HepG2 (cell line): Measurements from ENCODE around the gene AOX1. TPM values are rescaled to one million over a fixed set of nuclear protein-coding genes. Genes with fewer than 3 reads are reported as not detected.
A peak's percentile ranks its signal among the peaks of the same experiment; 100 is the strongest.

Source experiments
- CEBPB ChIP-seq: IDR thresholded peaks from 2 replicates; pipeline ENCODE4 v1.6.1; 2011; ENCODE audit warnings: low read depth, low read length, improper control_type of control experiment, borderline replicate concordance
- CEBPG ChIP-seq: IDR thresholded peaks from 2 replicates; pipeline ENCODE4 v1.6.1; 2016
- GABPB1 ChIP-seq: IDR thresholded peaks from 2 replicates; pipeline ENCODE4 v1.6.1; 2016; ENCODE audit warnings: mild to moderate bottlenecking, missing genetic modification reagents, moderate library complexity, missing compliant biosample characterization
- GATAD2A ChIP-seq: IDR thresholded peaks from 2 replicates; pipeline ENCODE4 v1.6.1; 2016
- GMEB1 ChIP-seq: sonication (generic); formaldehyde crosslinking; IDR thresholded peaks from 2 replicates; pipeline ENCODE4 v1.5.1; 2020; ENCODE audit warnings: missing genetic modification reagents, mild to moderate bottlenecking, borderline replicate concordance
- HNF1A ChIP-seq, 2 experiments: sonication (generic) in 1 of 2; formaldehyde crosslinking in 1 of 2; IDR thresholded peaks; 2 replicates each; pipeline versions ENCODE4 v1.4.0 to v1.6.1; 2016 to 2020; ENCODE audit warnings: borderline replicate concordance in 1 of 2, low read depth in 1 of 2, mild to moderate bottlenecking in 1 of 2, missing genetic modification reagents in 1 of 2
- HNRNPUL1 ChIP-seq: fragments of 200-400 bp; formaldehyde crosslinking; IDR thresholded peaks from 2 replicates; pipeline ENCODE4 v1.6.1; 2017; ENCODE audit warnings: low read depth, mild to moderate bottlenecking, low read length, moderate library complexity
- HOXA3 ChIP-seq: sonication (generic); formaldehyde crosslinking; IDR thresholded peaks from 2 replicates; pipeline ENCODE4 v1.5.0; 2020; ENCODE audit warnings: missing genetic modification reagents
- KDM1A ChIP-seq: IDR thresholded peaks from 2 replicates; pipeline ENCODE4 v1.6.1; 2016; ENCODE audit warnings: missing compliant biosample characterization
- NFYC ChIP-seq: IDR thresholded peaks from 2 replicates; pipeline ENCODE4 v1.6.1; 2016; ENCODE audit warnings: missing genetic modification reagents, missing compliant biosample characterization
- NR2F2 ChIP-seq: IDR thresholded peaks from 2 replicates; pipeline ENCODE4 v1.6.1; 2012; ENCODE audit warnings: low read depth, inconsistent platforms, borderline replicate concordance
- RFXAP ChIP-seq: sonication (generic); formaldehyde crosslinking; IDR thresholded peaks from 2 replicates; pipeline ENCODE4 v1.4.0; 2020; ENCODE audit warnings: missing genetic modification reagents, borderline replicate concordance
- SIX1 ChIP-seq: sonication (generic); formaldehyde crosslinking; IDR thresholded peaks from 2 replicates; pipeline ENCODE4 v1.4.0; 2020; ENCODE audit warnings: missing genetic modification reagents, borderline replicate concordance
- SKI ChIP-seq: fragments of 450-650 bp; IDR thresholded peaks from one replicate; pipeline ENCODE4 v1.6.1; 2018; ENCODE audit warnings: mild to moderate bottlenecking; ENCODE audit not compliant: partially characterized antibody
- SOX6 ChIP-seq, 2 experiments: fragments of 450-650 bp in 1 of 2; sonication (generic) in 1 of 2; formaldehyde crosslinking in 1 of 2; IDR thresholded peaks; 2 replicates each; pipeline versions ENCODE4 v1.4.0 to v1.6.1; 2017 to 2020; ENCODE audit warnings: antibody characterized with exemption in 1 of 2, mild to moderate bottlenecking in 1 of 2, missing genetic modification reagents in 1 of 2
- TARDBP ChIP-seq: sonication (generic); formaldehyde crosslinking; IDR thresholded peaks from 2 replicates; pipeline ENCODE4 v1.8.0; 2022; ENCODE audit warnings: mild to moderate bottlenecking, missing genetic modification reagents
- TP53 ChIP-seq: sonication (generic); formaldehyde crosslinking; conservative IDR thresholded peaks from 2 replicates; pipeline ENCODE4 v1.4.0; 2020; ENCODE audit warnings: missing genetic modification reagents
- ZNF33A ChIP-seq: sonication (generic); formaldehyde crosslinking; IDR thresholded peaks from 2 replicates; pipeline ENCODE4 v1.5.1; 2020; ENCODE audit warnings: missing genetic modification reagents, mild to moderate bottlenecking, moderate library complexity, borderline replicate concordance
- ZNF44 ChIP-seq: sonication (generic); formaldehyde crosslinking; IDR thresholded peaks from 2 replicates; pipeline ENCODE4 v1.5.1; 2020; ENCODE audit warnings: mild to moderate bottlenecking, missing genetic modification reagents
- ZNF503 ChIP-seq: sonication (generic); formaldehyde crosslinking; IDR thresholded peaks from 2 replicates; pipeline ENCODE4 v1.4.0; 2020; ENCODE audit warnings: missing genetic modification reagents
- ZNF572 ChIP-seq: sonication (generic); formaldehyde crosslinking; IDR thresholded peaks from 2 replicates; pipeline ENCODE4 v1.5.1; 2020; ENCODE audit warnings: mild to moderate bottlenecking, missing genetic modification reagents
- ZNF737 ChIP-seq: sonication (generic); formaldehyde crosslinking; IDR thresholded peaks from 2 replicates; pipeline ENCODE4 v1.5.0; 2020; ENCODE audit warnings: missing genetic modification reagents, mild to moderate bottlenecking, borderline replicate concordance
- ZNF776 ChIP-seq: sonication (generic); formaldehyde crosslinking; IDR thresholded peaks from 2 replicates; pipeline ENCODE4 v1.4.0; 2020; ENCODE audit warnings: mild to moderate bottlenecking, missing genetic modification reagents
- polyA plus RNA-seq, 8 experiments: library from polyadenylated mRNA; depleted of rRNA in 3 of 8; stranded (reverse) in 7 of 8; unstranded in 1 of 8; fragments of >200 nt; fragmentation: Illumina TruSeq in 4 of 8; extraction: Trizol in 4 of 8; gene quantifications; 2 replicates each; pipeline versions ENCODE4 v1.2.1 to v1.2.3, GENCODE V29; 2011 to 2016; ENCODE audit warnings: low read depth in 4 of 8, missing spikeins in 1 of 8, mixed read lengths in 1 of 8; ENCODE audit not compliant: insufficient read depth in 1 of 8
- total RNA-seq, 5 experiments: library from RNA; depleted of rRNA; stranded (reverse); fragments of >200 nt; fragmentation: Illumina TruSeq; extraction: Trizol; gene quantifications; 2 replicates each; pipeline ENCODE4 v1.2.3, GENCODE V29; 2016; ENCODE audit warnings: low read depth in 1 of 5

Gene AOX1
- total and polyA plus RNA-seq, 2 of the 13 experiments (the other 11 are each of a cell fraction or from before 2014, with no cell fraction given): 9.2 to 18.0 TPM

GRCh38 chr2:200603972-200604371 lies 18.2 kb downstream of the AOX1 start (continued):
- TF ChIP-seq HOXA3 (CRISPR knock-in tag) (no peak), ZNF33A (no peak), TP53 (CRISPR knock-in tag) (no peak), GABPB1 (CRISPR knock-in tag) (no peak), NR2F2 (no peak), ZNF44 (CRISPR knock-in tag) (no peak), TARDBP (CRISPR knock-in tag) (no peak), HNF1A (IDR thresholded peaks at IDR 0.05; ENCODE audit: low read depth) (0 out of 2 replicates have a peak, but pooled peaks have one; percentile 26), HNF1A (CRISPR knock-in tag; IDR thresholded peaks at IDR 0.05; ENCODE audit: borderline replicate concordance) (no peak), CEBPG (CRISPR knock-in tag) (peak; percentile 32; the same call in 1 of the 2 replicates), KDM1A (no peak), RFXAP (no peak), GMEB1 (CRISPR knock-in tag) (no peak), CEBPB (peak; percentile 79; the same call in 1 of the 2 replicates), SIX1 (CRISPR knock-in tag) (no peak), HNRNPUL1 (no peak), ZNF503 (CRISPR knock-in tag) (no peak), NFYC (CRISPR knock-in tag) (peak; percentile 42), ZNF737 (CRISPR knock-in tag) (no peak), GATAD2A (CRISPR knock-in tag) (peak; percentile 75), ZNF572 (CRISPR knock-in tag) (no peak), SOX6 (IDR thresholded peaks at IDR 0.05) (no peak), SOX6 (CRISPR knock-in tag; IDR thresholded peaks at IDR 0.05) (peak; percentile 33; the same call in 1 of the 2 replicates), ZNF776 (CRISPR knock-in tag) (no peak), SKI (no peak)
